IPS DF 6.9 (cell line): ENCODE measurements around the gene LACC1.

Source experiments
- DNase-seq: peaks from one replicate; pipeline ENCODE4 v3.0.0-alpha.2; 2013; ENCODE audit warnings: low read depth, low spot score
- H3K27ac ChIP-seq: one replicate; pipeline ENCODE4 v1.5.1; 2013; ENCODE audit warnings: low read length, control low read depth
- H3K27me3 ChIP-seq: 2 replicates; pipeline ENCODE4 v1.6.1; 2013; ENCODE audit warnings: mild to moderate bottlenecking, low read length; ENCODE audit not compliant: control insufficient read depth, insufficient read depth
- H3K36me3 ChIP-seq: 2 replicates; pipeline ENCODE4 v1.6.1; 2013; ENCODE audit warnings: low read length; ENCODE audit not compliant: control insufficient read depth, insufficient read depth
- H3K4me1 ChIP-seq: 2 replicates; pipeline ENCODE4 v1.6.1; 2013; ENCODE audit warnings: low read length; ENCODE audit not compliant: control insufficient read depth, insufficient read depth
- H3K4me3 ChIP-seq: 2 replicates; pipeline ENCODE4 v1.5.1; 2013; ENCODE audit warnings: mild to moderate bottlenecking, low read length
- H3K9me3 ChIP-seq: 2 replicates; pipeline ENCODE4 v1.6.1; 2013; ENCODE audit warnings: low read length, inconsistent platforms; ENCODE audit not compliant: control insufficient read depth, insufficient read depth
- WGBS: extraction: QIAGEN DNeasy Blood & Tissue Kit; methylation state at CpG from one replicate; pipeline ENCODE4 v1.1.7; 2013; ENCODE audit warnings: mixed read lengths, missing lambda C conversion rate; ENCODE audit not compliant: insufficient read length, insufficient coverage; 5-methylcytosine and 5-hydroxymethylcytosine counted together

LACC1 gene

DNA sequence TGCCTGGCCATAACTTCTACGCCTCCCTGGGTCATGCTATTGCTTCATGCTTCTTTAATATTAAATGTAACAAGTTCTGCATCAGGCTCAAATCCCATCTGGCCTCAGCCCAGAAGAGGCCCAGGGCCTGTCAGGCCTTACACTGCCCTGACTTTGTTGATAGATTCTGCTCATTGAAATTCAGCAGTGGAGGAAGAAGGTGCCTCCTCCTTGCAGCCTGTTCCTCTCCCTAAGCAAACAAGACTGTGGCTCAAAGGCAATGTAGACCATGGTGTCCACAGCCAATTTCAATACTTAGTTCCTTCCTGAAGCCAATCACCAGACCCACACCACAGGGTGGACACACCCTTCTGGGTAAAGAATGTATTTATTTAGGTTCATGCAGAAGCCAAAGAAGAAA is 59.4 kb downstream of the LACC1 start:
- WGBS: no CpG with 5 or more reads among the region's 1 CpG
- no peak for DNase-seq
- Histone ChIP-seq H3K9me3 (no peaks in the 10 kb centered on the region), H3K27me3 (no peaks in the 10 kb centered on the region), H3K4me1 (no peaks in the 10 kb centered on the region), H3K36me3 (no peaks in the 10 kb centered on the region), H3K27ac (no peak overlapping the region), H3K4me3 (no peak overlapping the region)

DNA sequence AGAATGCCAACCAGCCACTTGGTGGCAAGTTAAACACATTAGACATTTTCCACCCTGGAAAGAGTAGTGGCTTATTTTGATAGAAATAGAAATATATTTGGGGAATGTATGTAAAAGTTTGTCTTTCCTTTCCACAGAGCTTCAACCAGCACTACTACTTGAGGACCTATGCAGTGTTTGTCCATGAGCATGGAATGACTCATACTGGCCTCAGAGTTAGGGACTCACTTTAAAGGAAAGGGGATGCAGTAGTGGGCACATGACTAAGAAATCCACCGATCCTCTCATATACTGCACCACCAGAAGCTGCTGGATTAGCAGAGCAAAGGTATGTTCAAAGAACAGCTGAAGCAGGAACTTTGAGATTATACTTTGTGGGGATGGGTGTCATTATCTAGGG is 62.6 kb downstream of the LACC1 start:
- H3K27ac ChIP-seq: no peak overlapping the region
- H3K36me3 ChIP-seq: no peaks in the 10 kb centered on the region
- WGBS: no CpG with 5 or more reads among the region's 1 CpG
- H3K9me3 ChIP-seq: no peaks in the 10 kb centered on the region
- no peak for DNase-seq
- no peaks in the 10 kb centered on the region for H3K27me3 ChIP-seq
- H3K4me1 ChIP-seq: no peaks in the 10 kb centered on the region
- no peak overlapping the region for H3K4me3 ChIP-seq
